CD4-positive, alpha-beta T cell (primary cell): ENCODE data around the gene MAP3K5. TPM values are rescaled to one million over a fixed set of nuclear protein-coding genes. Genes with fewer than 3 reads are reported as not detected.

Source experiments
- ATAC-seq: fragments of 200-7000 bp; cut with Tn5 transposase; one replicate; pipeline ENCODE4 v1.10.0; 2022; ENCODE audit warnings: mild to moderate bottlenecking; ENCODE audit not compliant: poor library complexity
- CTCF ChIA-PET: fragments of 350-600 bp; sonication (Branson Sonifier 250); formaldehyde crosslinking; loops from one replicate; lab custom pipeline; 2021; ENCODE audit warnings: antibody characterized with exemption, inconsistent platforms; lab: Charles Lee
- POLR2A ChIA-PET: fragments of 350-600 bp; sonication (Branson Sonifier 250); formaldehyde crosslinking; loops from one replicate; lab custom pipeline; 2021; ENCODE audit warnings: antibody characterized with exemption, inconsistent platforms; lab: Charles Lee
- DNase-seq, 14 experiments: peaks; one replicate each; pipeline ENCODE4 v3.0.0-alpha.2; 2013 to 2020; ENCODE audit warnings: mixed read lengths in 2 of 14
- H3K27ac ChIP-seq, 2 donors: one replicate each; pipeline versions ENCODE4 v1.5.1 to v1.7.0; 2013; ENCODE audit warnings: low read length in 2 of 2, low read depth in 1 of 2, mild to moderate bottlenecking in 1 of 2
- H3K27me3 ChIP-seq, 2 experiments: 1 replicate in 1 of 2; 2 replicates in 1 of 2; pipeline versions ENCODE4 v1.6.1 to v1.7.0; 2013; ENCODE audit warnings: low read length in 2 of 2, control low read depth in 1 of 2, mild to moderate bottlenecking in 1 of 2, moderate library complexity in 1 of 2; ENCODE audit not compliant: insufficient read depth in 2 of 2, control insufficient read depth in 1 of 2
- H3K36me3 ChIP-seq: one replicate; pipeline ENCODE4 v1.6.1; 2013; ENCODE audit warnings: low read length, control low read depth; ENCODE audit not compliant: insufficient read depth
- H3K4me1 ChIP-seq: one replicate; pipeline ENCODE4 v1.6.1; 2013; ENCODE audit warnings: low read length, control low read depth; ENCODE audit not compliant: insufficient read depth
- H3K4me3 ChIP-seq: one replicate; pipeline ENCODE4 v1.5.1; 2013; ENCODE audit warnings: mild to moderate bottlenecking, low read length, moderate library complexity
- H3K9me3 ChIP-seq, 2 experiments: 1 replicate in 1 of 2; 2 replicates in 1 of 2; pipeline versions ENCODE4 v1.6.1 to v1.7.0; 2013; ENCODE audit warnings: low read length in 2 of 2, mild to moderate bottlenecking in 2 of 2, control low read depth in 1 of 2, moderate library complexity in 1 of 2; ENCODE audit not compliant: control insufficient read depth in 1 of 2, insufficient read depth in 1 of 2
- H3K27ac Mint-ChIP-seq: one replicate; pipeline ENCODE4 v1.8.0; 2020; ENCODE audit warnings: mixed read lengths
- H3K27me3 Mint-ChIP-seq: one replicate; pipeline ENCODE4 v1.8.0; 2021; ENCODE audit warnings: mixed read lengths
- H3K36me3 Mint-ChIP-seq: one replicate; pipeline ENCODE4 v1.8.0; 2021; ENCODE audit warnings: low read depth, mixed read lengths
- H3K4me1 Mint-ChIP-seq: one replicate; pipeline ENCODE4 v1.8.0; 2021; ENCODE audit warnings: low read depth, mixed read lengths
- H3K4me3 Mint-ChIP-seq: one replicate; pipeline ENCODE4 v1.8.0; 2020; ENCODE audit warnings: mild to moderate bottlenecking, mixed read lengths
- H3K9me3 Mint-ChIP-seq: one replicate; pipeline ENCODE4 v1.8.0; 2020; ENCODE audit warnings: mixed read lengths
- CTCF ChIP-seq: fragments of 200-600 bp; IDR thresholded peaks from one replicate; pipeline ENCODE4 v1.8.0; 2022; ENCODE audit warnings: antibody characterized with exemption, mild to moderate bottlenecking
- intact Hi-C, 2 experiments: fragments of 100-400 bp; cut with DNase I in 1 of 2; cut with micrococcal nuclease in 1 of 2; formaldehyde crosslinking; loops; one replicate each; pipeline versions ENCODE4 v1.15.1 to v1.9.0; 2023 to 2025; cut with DNase I, micrococcal nuclease
- total RNA-seq, 174 experiments: library from RNA in 2 of 174; stranded (reverse) in 2 of 174; gene quantifications; one replicate each; pipeline ENCODE4 v1.2.3 and lab custom pipeline; 2021 to 2026

MAP3K5 gene
- total RNA-seq, 2 experiments from 2014 or later, result 12.9 to 14.1 TPM

GRCh38 chr6:136614350-136614749, 177.9 kb downstream of the MAP3K5 start:
- Mint-ChIP-seq H3K9me3 (no peaks in the 10 kb centered on the region), H3K27ac (no peak overlapping the region), H3K4me3 (no peak overlapping the region), H3K27me3 (no peaks in the 10 kb centered on the region), H3K36me3 (peaks cover 49% of the 10 kb centered on the region), H3K4me1 (no peaks in the 10 kb centered on the region)
- no peaks in the 10 kb centered on the region for H3K9me3 ChIP-seq
- H3K27me3 ChIP-seq, result no peaks in the 10 kb centered on the region
- DNase-seq, result no peak
- POLR2A ChIA-PET, result interaction anchor here (0.6 kb wide), 1 partner anchor 577 kb away, joined by 3 read pairs; no protein-coding TSS in a partner anchor
- H3K4me3 ChIP-seq, result no peak overlapping the region
- CTCF ChIA-PET, result no interaction called here
- H3K27ac ChIP-seq, result no peak overlapping the region
- no peak for TF ChIP-seq CTCF
- intact Hi-C loops, result no loop called here
- peaks cover 39% of the 10 kb centered on the region for H3K36me3 ChIP-seq
- no peaks in the 10 kb centered on the region for H3K4me1 ChIP-seq
- ATAC-seq, result no peak

- H3K4me1 Mint-ChIP-seq, result no peaks in the 10 kb centered on the region
- TF ChIP-seq CTCF, result no peak
- H3K4me3 ChIP-seq, result no peak overlapping the region
- no peak for DNase-seq
- H3K4me1 ChIP-seq, result no peaks in the 10 kb centered on the region
- peaks cover 33% of the 10 kb centered on the region for H3K36me3 ChIP-seq
- no peak overlapping the region for H3K4me3 Mint-ChIP-seq
- H3K9me3 Mint-ChIP-seq, result no peaks in the 10 kb centered on the region
- POLR2A ChIA-PET, result no interaction called here
- H3K27ac ChIP-seq, result no peak overlapping the region
- intact Hi-C loops, result no loop called here
- H3K27ac Mint-ChIP-seq, result no peak overlapping the region
- peaks cover 44% of the 10 kb centered on the region for H3K36me3 Mint-ChIP-seq
- no peaks in the 10 kb centered on the region for H3K27me3 Mint-ChIP-seq
- no peaks in the 10 kb centered on the region for H3K27me3 ChIP-seq
- CTCF ChIA-PET, result interaction anchor here (0.6 kb wide), 1 partner anchor 9 kb away, joined by 3 read pairs; no protein-coding TSS in a partner anchor
- no peaks in the 10 kb centered on the region for H3K9me3 ChIP-seq
- ATAC-seq, result no peak
Observed at GRCh38 chr6:136613477-136613876, 178.8 kb downstream of the MAP3K5 start.

- TF ChIP-seq CTCF, result no peak
- Mint-ChIP-seq H3K4me1 (no peaks in the 10 kb centered on the region), H3K36me3 (peaks cover 39% of the 10 kb centered on the region), H3K9me3 (no peaks in the 10 kb centered on the region), H3K27me3 (no peaks in the 10 kb centered on the region), H3K4me3 (no peak overlapping the region), H3K27ac (no peak overlapping the region)
- H3K27me3 ChIP-seq, result no peaks in the 10 kb centered on the region
- H3K27ac ChIP-seq, result no peak overlapping the region
- peaks cover 2% of the 10 kb centered on the region for H3K4me1 ChIP-seq
- intact Hi-C loops, result no loop called here
- H3K9me3 ChIP-seq, result no peaks in the 10 kb centered on the region
- DNase-seq (no peak), ATAC-seq (no peak)
- H3K4me3 ChIP-seq, result no peak overlapping the region
- ChIA-PET POLR2A (interaction anchor here (0.7 to 1.3 kb wide), 2 partner anchors 12 to 31 kb away, joined by 3 read pairs; no protein-coding TSS in a partner anchor), CTCF (interaction anchor here (0.6 to 1.4 kb wide), 2 partner anchors 9 to 29 kb away, joined by 3 read pairs; no protein-coding TSS in a partner anchor)
- H3K36me3 ChIP-seq, result peaks cover 37% of the 10 kb centered on the region
Observed at GRCh38 chr6:136612666-136613389, 179.4 kb downstream of the MAP3K5 start.
